Ovary (tissue), 3 donors: Measurements from ENCODE around the gene ZNF793.

Source experiments
- EP300 ChIP-seq: sonication (generic); formaldehyde crosslinking; IDR thresholded peaks from one replicate; pipeline ENCODE4 v1.6.1; 2017; ENCODE audit warnings: antibody characterized with exemption
- TF ChIP-seq, protein P1 (sequence below), 3 donors: fragments of 450-650 bp in 2 of 3; fragments of 200-600 bp in 1 of 3; IDR thresholded peaks; one replicate each; pipeline versions ENCODE4 v1.5.1 to v1.8.0; 2016 to 2022; ENCODE audit warnings: antibody characterized with exemption in 3 of 3, mild to moderate bottlenecking in 1 of 3
- donor health status: DM: no; HTN: no; CAD: no.

DNA sequence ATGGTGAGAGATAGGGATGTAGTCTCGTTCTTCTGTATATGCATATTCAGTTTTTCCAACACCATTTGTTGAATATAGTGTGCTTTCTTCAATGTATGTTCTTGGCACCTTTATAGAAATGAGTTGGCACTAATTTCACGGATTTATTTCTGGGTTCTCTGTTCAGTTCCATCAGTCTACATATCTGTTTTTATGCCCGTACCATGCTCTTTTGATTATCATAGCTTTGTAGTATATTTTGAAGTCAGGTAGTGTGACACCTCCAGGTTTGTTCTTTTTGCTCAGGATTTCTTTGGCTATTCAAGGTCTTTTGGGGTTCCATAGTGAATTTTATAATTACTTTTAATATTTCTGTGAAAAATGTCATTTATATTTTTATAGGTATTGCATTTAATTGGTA, 14.5 kb upstream of the ZNF793 start:
- no peak for TF ChIP-seq EP300
- TF ChIP-seq, protein P1, sequence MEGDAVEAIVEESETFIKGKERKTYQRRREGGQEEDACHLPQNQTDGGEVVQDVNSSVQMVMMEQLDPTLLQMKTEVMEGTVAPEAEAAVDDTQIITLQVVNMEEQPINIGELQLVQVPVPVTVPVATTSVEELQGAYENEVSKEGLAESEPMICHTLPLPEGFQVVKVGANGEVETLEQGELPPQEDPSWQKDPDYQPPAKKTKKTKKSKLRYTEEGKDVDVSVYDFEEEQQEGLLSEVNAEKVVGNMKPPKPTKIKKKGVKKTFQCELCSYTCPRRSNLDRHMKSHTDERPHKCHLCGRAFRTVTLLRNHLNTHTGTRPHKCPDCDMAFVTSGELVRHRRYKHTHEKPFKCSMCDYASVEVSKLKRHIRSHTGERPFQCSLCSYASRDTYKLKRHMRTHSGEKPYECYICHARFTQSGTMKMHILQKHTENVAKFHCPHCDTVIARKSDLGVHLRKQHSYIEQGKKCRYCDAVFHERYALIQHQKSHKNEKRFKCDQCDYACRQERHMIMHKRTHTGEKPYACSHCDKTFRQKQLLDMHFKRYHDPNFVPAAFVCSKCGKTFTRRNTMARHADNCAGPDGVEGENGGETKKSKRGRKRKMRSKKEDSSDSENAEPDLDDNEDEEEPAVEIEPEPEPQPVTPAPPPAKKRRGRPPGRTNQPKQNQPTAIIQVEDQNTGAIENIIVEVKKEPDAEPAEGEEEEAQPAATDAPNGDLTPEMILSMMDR (IDR thresholded peaks at IDR 0.05) = no peak
